ENCODE measurements around the gene ZNF101.
"Not testable (repeated sequence)": the region's sequence is repeated elsewhere in the genome, so short reads cannot be mapped to it uniquely, and the experiment has no call there.

The ZNF101 gene

GRCh38 chr19:19661675-19662251 lies 6.9 kb upstream of the ZNF101 start:
- Histone ChIP-seq H3K27me3 (ENCODE audit: control insufficient read depth, insufficient read depth, low read length, poor library complexity, severe bottlenecking) (no peaks in the 10 kb centered on the region), H3K9me3 (ENCODE audit: control insufficient read depth, low read length) (no peaks in the 10 kb centered on the region), H3K4me3 (ENCODE audit: insufficient read depth, low read depth, low read length) (peak overlapping the region; percentile 2), H3K27ac (ENCODE audit: insufficient read depth, low read depth, low read length, poor library complexity, severe bottlenecking) (no peak overlapping the region), H3K4me1 (ENCODE audit: control insufficient read depth, insufficient read depth, low read length) (peaks cover 10% of the 10 kb centered on the region), H3K36me3 (ENCODE audit: control insufficient read depth, insufficient read depth, low read length) (peaks cover 21% of the 10 kb centered on the region)
- WGBS, 2 experiments: 85 to 88% methylated on average over 18 of the region's 18 CpGs

DNA sequence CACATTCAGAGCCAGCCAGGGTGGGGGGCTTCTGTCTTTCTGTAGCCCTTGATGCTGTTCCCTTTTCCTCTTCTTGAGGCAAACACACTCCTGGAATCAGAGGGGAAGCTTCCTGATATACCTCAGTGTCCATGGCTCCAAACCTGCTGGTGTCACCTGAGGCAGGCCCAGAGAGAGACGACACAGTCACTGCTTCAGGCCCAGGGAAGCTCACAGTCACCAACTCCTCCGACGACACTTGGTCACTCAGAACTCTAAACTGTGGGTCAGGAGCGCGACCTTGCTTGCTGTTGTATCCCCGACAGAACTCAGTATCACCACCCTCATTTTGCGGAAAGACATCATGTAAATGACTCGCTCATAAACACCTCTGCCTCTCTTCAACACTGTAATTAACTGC lies 6.3 kb upstream of the ZNF101 start:
- H3K4me1 ChIP-seq (ENCODE audit: control insufficient read depth, insufficient read depth, low read length): peaks cover 10% of the 10 kb centered on the region
- H3K9me3 ChIP-seq (ENCODE audit: control insufficient read depth, low read length): no peaks in the 10 kb centered on the region
- H3K4me3 ChIP-seq (ENCODE audit: insufficient read depth, low read depth, low read length): peak overlapping the region; percentile 99
- no peaks in the 10 kb centered on the region for H3K27me3 ChIP-seq (ENCODE audit: control insufficient read depth, insufficient read depth, low read length, poor library complexity, severe bottlenecking)
- 85 to 88% methylated on average over 8 of the region's 8 CpGs for WGBS, 2 experiments
- peaks cover 19% of the 10 kb centered on the region for H3K36me3 ChIP-seq (ENCODE audit: control insufficient read depth, insufficient read depth, low read length)
- no peak overlapping the region for H3K27ac ChIP-seq (ENCODE audit: insufficient read depth, low read depth, low read length, poor library complexity, severe bottlenecking)

DNA sequence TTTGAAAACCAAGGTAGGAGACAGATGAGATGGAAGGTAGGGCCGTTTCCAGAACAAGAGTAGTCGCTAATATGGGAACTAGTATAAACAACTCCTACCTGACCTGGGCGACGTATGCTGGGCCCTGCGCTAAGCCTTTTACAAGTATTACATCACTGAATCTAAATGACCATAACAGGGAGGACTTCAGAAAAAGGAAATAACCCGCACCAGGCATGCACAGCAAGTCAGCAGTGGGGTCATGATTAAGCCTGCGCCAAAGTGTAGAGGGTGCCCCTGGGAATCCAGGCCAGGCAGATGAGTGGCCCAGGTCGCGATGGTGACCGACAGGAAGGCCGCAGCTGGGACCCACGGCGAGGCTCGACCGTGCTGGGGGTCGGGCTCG lies 5.8 kb upstream of the ZNF101 start:
- Histone ChIP-seq H3K27me3 (ENCODE audit: control insufficient read depth, insufficient read depth, low read length, poor library complexity, severe bottlenecking) (no peaks in the 10 kb centered on the region), H3K9me3 (ENCODE audit: control insufficient read depth, low read length) (no peaks in the 10 kb centered on the region), H3K4me3 (ENCODE audit: insufficient read depth, low read depth, low read length) (peak overlapping the region; percentile 99), H3K36me3 (ENCODE audit: control insufficient read depth, insufficient read depth, low read length) (peaks cover 13% of the 10 kb centered on the region), H3K4me1 (ENCODE audit: control insufficient read depth, insufficient read depth, low read length) (peaks cover 10% of the 10 kb centered on the region), H3K27ac (ENCODE audit: insufficient read depth, low read depth, low read length, poor library complexity, severe bottlenecking) (no peak overlapping the region)
- WGBS, 2 experiments: 18 to 20% methylated on average over 17 of the region's 17 CpGs

- H3K9me3 ChIP-seq (ENCODE audit: control insufficient read depth, low read length): no peaks in the 10 kb centered on the region
- no peaks in the 10 kb centered on the region for H3K27me3 ChIP-seq (ENCODE audit: control insufficient read depth, insufficient read depth, low read length, poor library complexity, severe bottlenecking)
- peak within 1 kb of the TSS; percentile 94 for H3K27ac ChIP-seq (ENCODE audit: insufficient read depth, low read depth, low read length, poor library complexity, severe bottlenecking)
- peaks cover 7% of the 10 kb centered on the region for H3K36me3 ChIP-seq (ENCODE audit: control insufficient read depth, insufficient read depth, low read length)
- H3K4me3 ChIP-seq (ENCODE audit: insufficient read depth, low read depth, low read length): peak within 1 kb of the TSS; percentile 99
- peaks cover 10% of the 10 kb centered on the region for H3K4me1 ChIP-seq (ENCODE audit: control insufficient read depth, insufficient read depth, low read length)
- 0% methylated on average over 85 of the region's 85 CpGs for WGBS, 2 experiments
Measured at GRCh38 chr19:19663256-19664120, 5.2 kb upstream of the ZNF101 start, which contains the start of gene ATP13A1. Gene ATP13A1, minus strand, starts transcription at chr19:19663676. Its CDS starts 10 bp downstream, at chr19:19663666.

- H3K36me3 ChIP-seq (ENCODE audit: control insufficient read depth, insufficient read depth, low read length); H3K27ac ChIP-seq (ENCODE audit: insufficient read depth, low read depth, low read length, poor library complexity, severe bottlenecking); H3K27me3 ChIP-seq (ENCODE audit: control insufficient read depth, insufficient read depth, low read length, poor library complexity, severe bottlenecking); H3K4me3 ChIP-seq (ENCODE audit: insufficient read depth, low read depth, low read length); H3K9me3 ChIP-seq (ENCODE audit: control insufficient read depth, low read length): not testable (repeated sequence)
- WGBS, 2 experiments: 94 to 95% methylated on average over 22 of the region's 22 CpGs
- peaks cover 10% of the 10 kb centered on the region for H3K4me1 ChIP-seq (ENCODE audit: control insufficient read depth, insufficient read depth, low read length)
Measured at GRCh38 chr19:19665420-19665948, 3.2 kb upstream of the ZNF101 start.

DNA sequence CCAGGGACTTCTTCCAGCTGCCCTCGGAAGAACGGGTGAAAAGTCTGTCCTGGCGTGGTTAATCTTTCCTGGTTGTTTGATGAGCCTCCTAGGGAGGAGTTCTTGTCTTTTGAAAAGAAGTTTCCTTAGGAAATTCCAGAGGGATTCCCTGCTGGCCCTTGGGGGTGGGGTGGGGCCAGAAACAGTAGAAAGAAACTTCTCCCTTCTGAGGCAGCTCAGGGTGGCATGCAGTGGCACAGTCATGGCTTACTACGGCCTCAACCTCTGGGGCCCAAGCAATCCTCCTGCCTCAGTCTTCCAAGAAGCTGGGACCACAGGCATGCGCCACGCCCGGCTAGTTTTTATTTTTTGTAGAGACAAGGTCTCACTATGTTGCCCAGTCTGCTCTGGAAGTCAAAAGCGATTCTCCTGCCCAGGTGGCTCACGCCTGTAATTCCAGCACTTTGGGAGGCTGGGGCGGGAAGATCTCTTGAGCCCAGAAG lies 1.5 kb downstream of the ZNF101 start:
- WGBS, 2 experiments: 45 to 46% methylated on average over 10 of the region's 10 CpGs
- Histone ChIP-seq H3K36me3 (ENCODE audit: control insufficient read depth, insufficient read depth, low read length) (peaks cover 4% of the 10 kb centered on the region), H3K27me3 (ENCODE audit: control insufficient read depth, insufficient read depth, low read length, poor library complexity, severe bottlenecking) (no peaks in the 10 kb centered on the region), H3K9me3 (ENCODE audit: control insufficient read depth, low read length) (no peaks in the 10 kb centered on the region), H3K4me3 (ENCODE audit: insufficient read depth, low read depth, low read length) (peak overlapping the region; percentile 89), H3K4me1 (ENCODE audit: control insufficient read depth, insufficient read depth, low read length) (no peaks in the 10 kb centered on the region), H3K27ac (ENCODE audit: insufficient read depth, low read depth, low read length, poor library complexity, severe bottlenecking) (peak overlapping the region; percentile 16)

DNA sequence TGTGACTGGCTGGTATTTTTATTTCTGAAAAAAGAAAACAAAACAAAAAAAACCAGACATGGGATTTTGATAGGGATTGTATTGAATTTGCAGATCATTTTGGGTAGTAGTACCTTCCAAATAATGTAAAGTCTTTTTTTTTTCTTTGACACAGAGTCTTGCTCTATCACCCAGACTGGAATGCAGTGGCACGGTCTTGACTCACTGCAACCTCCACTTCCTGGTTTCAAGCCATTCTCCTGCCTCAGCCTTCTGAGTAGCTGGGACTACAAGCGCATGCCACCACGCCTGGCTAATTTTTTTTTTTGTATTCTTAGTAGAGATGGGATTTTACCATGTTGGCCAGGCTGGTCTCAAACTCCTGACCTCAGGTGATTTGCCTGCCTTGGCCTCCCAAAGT lies 4.2 kb downstream of the ZNF101 start:
- Histone ChIP-seq H3K4me1 (ENCODE audit: control insufficient read depth, insufficient read depth, low read length) (no peaks in the 10 kb centered on the region), H3K9me3 (ENCODE audit: control insufficient read depth, low read length) (no peaks in the 10 kb centered on the region), H3K27me3 (ENCODE audit: control insufficient read depth, insufficient read depth, low read length, poor library complexity, severe bottlenecking) (no peaks in the 10 kb centered on the region), H3K36me3 (ENCODE audit: control insufficient read depth, insufficient read depth, low read length) (peaks cover 9% of the 10 kb centered on the region), H3K27ac (ENCODE audit: insufficient read depth, low read depth, low read length, poor library complexity, severe bottlenecking) (no peak overlapping the region), H3K4me3 (ENCODE audit: insufficient read depth, low read depth, low read length) (no peak overlapping the region)
- WGBS, 2 experiments: 94 to 96% methylated on average over 3 of the region's 3 CpGs

DNA sequence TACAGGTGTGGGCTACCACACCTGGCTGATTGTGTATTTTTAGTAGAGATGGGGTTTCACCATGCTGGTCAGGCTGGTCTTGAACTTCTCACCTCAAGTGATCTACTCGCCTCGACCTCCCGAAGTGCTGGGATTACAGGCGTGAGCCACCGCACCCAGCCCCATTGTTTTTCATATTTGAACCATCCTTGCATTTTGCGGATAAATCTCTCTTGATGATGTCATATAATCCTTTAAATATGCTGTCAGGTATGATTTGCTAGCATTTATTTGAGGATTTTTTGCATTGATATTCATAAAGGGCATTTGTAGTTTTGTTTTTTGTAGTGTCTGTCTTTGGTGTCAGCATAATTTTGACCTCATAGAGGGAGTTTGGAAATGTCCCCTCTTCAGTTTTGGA lies 5.7 kb downstream of the ZNF101 start:
- no peaks in the 10 kb centered on the region for H3K9me3 ChIP-seq (ENCODE audit: control insufficient read depth, low read length)
- 92 to 95% methylated on average over 6 of the region's 6 CpGs for WGBS, 2 experiments
- H3K4me1 ChIP-seq (ENCODE audit: control insufficient read depth, insufficient read depth, low read length): no peaks in the 10 kb centered on the region
- H3K4me3 ChIP-seq (ENCODE audit: insufficient read depth, low read depth, low read length): no peak overlapping the region
- no peak overlapping the region for H3K27ac ChIP-seq (ENCODE audit: insufficient read depth, low read depth, low read length, poor library complexity, severe bottlenecking)
- peaks cover 22% of the 10 kb centered on the region for H3K36me3 ChIP-seq (ENCODE audit: control insufficient read depth, insufficient read depth, low read length)
- no peaks in the 10 kb centered on the region for H3K27me3 ChIP-seq (ENCODE audit: control insufficient read depth, insufficient read depth, low read length, poor library complexity, severe bottlenecking)

DNA sequence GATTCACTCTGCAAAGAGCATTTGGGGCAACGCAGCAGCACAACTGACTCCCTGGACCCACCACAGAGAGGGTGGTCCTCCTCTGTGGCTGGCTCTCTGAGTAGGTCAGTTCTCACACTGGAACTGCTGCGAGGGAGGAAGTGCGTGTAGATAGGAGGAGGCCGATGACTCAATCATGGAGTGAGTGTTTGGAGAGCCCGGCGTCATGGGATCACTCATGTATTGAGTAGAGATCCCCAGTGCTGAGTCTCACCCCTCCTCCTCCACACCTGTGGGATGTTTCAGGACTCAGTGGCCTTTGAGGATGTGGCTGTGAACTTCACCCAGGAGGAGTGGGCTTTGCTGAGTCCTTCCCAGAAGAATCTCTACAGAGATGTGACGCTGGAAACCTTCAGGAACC lies 8.9 kb downstream of the ZNF101 start:
- WGBS, 2 experiments: 95 to 97% methylated on average over 7 of the region's 7 CpGs
- Histone ChIP-seq H3K4me3 (ENCODE audit: insufficient read depth, low read depth, low read length) (no peak overlapping the region), H3K4me1 (ENCODE audit: control insufficient read depth, insufficient read depth, low read length) (no peaks in the 10 kb centered on the region), H3K9me3 (ENCODE audit: control insufficient read depth, low read length) (no peaks in the 10 kb centered on the region), H3K27ac (ENCODE audit: insufficient read depth, low read depth, low read length, poor library complexity, severe bottlenecking) (no peak overlapping the region), H3K36me3 (ENCODE audit: control insufficient read depth, insufficient read depth, low read length) (peaks cover 29% of the 10 kb centered on the region), H3K27me3 (ENCODE audit: control insufficient read depth, insufficient read depth, low read length, poor library complexity, severe bottlenecking) (no peaks in the 10 kb centered on the region)
